Endothelial cell of umbilical vein (primary cell): ENCODE results near the gene WNT7B. TPM values are rescaled to one million over a fixed set of nuclear protein-coding genes. Genes with fewer than 3 reads are reported as not detected.

ENCODE experiments used
- BruUV-seq: library from RNA; stranded (reverse); fragments of 400-500 nt; replicated peaks from 2 replicates; lab custom pipeline; 2021; lab: Mats Ljungman, UMichigan
- CTCF ChIA-PET: fragments of 300-600, 350-600 bp; sonication (Branson Sonifier 250); formaldehyde crosslinking; loops from one replicate; lab custom pipeline; 2021; ENCODE audit warnings: antibody characterized with exemption, inconsistent platforms; lab: Charles Lee
- POLR2A ChIA-PET: fragments of 300-600, 350-600 bp; sonication (Branson Sonifier 250); formaldehyde crosslinking; loops from one replicate; lab custom pipeline; 2021; ENCODE audit warnings: antibody characterized with exemption, inconsistent platforms; lab: Charles Lee
- DNase-seq: peaks from one replicate; pipeline ENCODE4 v3.0.0-alpha.2; 2011; ENCODE audit warnings: low read depth, low spot score
- FAIRE-seq: peaks from 2 replicates; lab custom pipeline; 2011; peaks lifted over from hg19 to GRCh38; lab: Jason Lieb, UNC
- H2AFZ ChIP-seq: 2 replicates; pipeline ENCODE4 v1.6.0; 2012; ENCODE audit warnings: low read depth, low read length, control low read depth, inconsistent platforms
- H3K27ac ChIP-seq: 2 replicates; pipeline ENCODE4 v1.5.1; 2011; ENCODE audit warnings: low read depth, mild to moderate bottlenecking, control low read depth, low read length, moderate library complexity; ENCODE audit not compliant: insufficient read depth
- H3K27me3 ChIP-seq, 2 experiments: 2 replicates each; pipeline versions ENCODE4 v1.6.0 to v1.6.1; 2011; ENCODE audit warnings: low read length in 2 of 2, mixed read lengths in 1 of 2; ENCODE audit not compliant: control insufficient read depth in 2 of 2, insufficient read depth in 2 of 2
- H3K36me3 ChIP-seq, 2 experiments: 2 replicates in 1 of 2; 3 replicates in 1 of 2; pipeline ENCODE4 v1.5.1; 2011; ENCODE audit warnings: low read length in 2 of 2, mild to moderate bottlenecking in 1 of 2, moderate library complexity in 1 of 2; ENCODE audit not compliant: control insufficient read depth in 2 of 2, insufficient read depth in 2 of 2; ENCODE audit errors: extremely low read depth in 1 of 2
- H3K4me1 ChIP-seq: 3 replicates; pipeline ENCODE4 v1.5.1; 2011; ENCODE audit warnings: mild to moderate bottlenecking, low read length; ENCODE audit not compliant: control insufficient read depth, insufficient read depth; ENCODE audit errors: extremely low read depth
- H3K4me2 ChIP-seq: 2 replicates; pipeline ENCODE4 v1.6.1; 2011; ENCODE audit warnings: low read length, control low read depth, mixed read lengths; ENCODE audit not compliant: insufficient read depth
- H3K4me3 ChIP-seq, 3 experiments: fragments of 200-600 bp in 1 of 3; sonication (generic), shearing (Covaris generic) in 1 of 3; replicated peaks in 1 of 3; 2 replicates each; pipeline ENCODE4 v1.5.1; 2011 to 2016; ENCODE audit warnings: control low read depth in 3 of 3, low read length in 3 of 3, mild to moderate bottlenecking in 2 of 3, inconsistent platforms in 1 of 3, low read depth in 1 of 3, moderate library complexity in 1 of 3; ENCODE audit not compliant: insufficient read depth in 1 of 3
- H3K79me2 ChIP-seq: 2 replicates; pipeline ENCODE4 v1.6.0; 2012; ENCODE audit warnings: low read length, inconsistent platforms; ENCODE audit not compliant: control insufficient read depth, insufficient read depth
- H3K9ac ChIP-seq: replicated peaks from 2 replicates; pipeline ENCODE3; 2011; ENCODE audit warnings: low read length, control low read depth; ENCODE audit not compliant: insufficient read depth; ENCODE audit errors: extremely low read depth
- H3K9me1 ChIP-seq: replicated peaks from 3 replicates; pipeline ENCODE4 v1.6.0; 2011; ENCODE audit warnings: mild to moderate bottlenecking, low read length; ENCODE audit not compliant: control insufficient read depth, insufficient read depth; ENCODE audit errors: extremely low read depth
- H3K9me3 ChIP-seq: replicated peaks from 2 replicates; pipeline ENCODE4 v1.5.1; 2012; ENCODE audit warnings: low read length, inconsistent platforms; ENCODE audit not compliant: control insufficient read depth, insufficient read depth
- H4K20me1 ChIP-seq: replicated peaks from 2 replicates; pipeline ENCODE3; 2011; ENCODE audit warnings: mild to moderate bottlenecking, low read length; ENCODE audit not compliant: control insufficient read depth, insufficient read depth; ENCODE audit errors: extremely low read depth
- FOS ChIP-seq: IDR thresholded peaks from 2 replicates; pipeline ENCODE4 v1.6.1; 2011; ENCODE audit warnings: mild to moderate bottlenecking, low read length, moderate library complexity, borderline replicate concordance; ENCODE audit not compliant: insufficient read depth
- GATA2 ChIP-seq: IDR thresholded peaks from 2 replicates; pipeline ENCODE4 v1.7.0; 2011; ENCODE audit warnings: low read depth, mild to moderate bottlenecking, moderate library complexity, mixed read lengths, low read length; ENCODE audit not compliant: insufficient read length, insufficient read depth
- MAX ChIP-seq: IDR thresholded peaks from 2 replicates; pipeline ENCODE4 v1.6.1; 2011; ENCODE audit not compliant: insufficient read depth, insufficient read length
- MYC ChIP-seq: IDR thresholded peaks from one replicate; pipeline ENCODE4 v1.6.1; 2011; ENCODE audit warnings: mild to moderate bottlenecking, low read depth, low read length
- dilution Hi-C: fragments of 300-500 bp; cut with MboI; formaldehyde crosslinking; loops from one replicate; pipeline ENCODE4 v1.15.0; 2019; ENCODE audit warnings: low sequenced_read_pairs; ENCODE audit not compliant: extremely low pct_ligation_motif_present
- intact Hi-C: fragments of 100-400 bp; cut with micrococcal nuclease; formaldehyde crosslinking; loops from one replicate; pipeline ENCODE4 v1.10.0; 2022
- polyA plus RNA-seq, 4 experiments: library from polyadenylated mRNA; depleted of rRNA in 3 of 4; stranded (reverse) in 3 of 4; unstranded in 1 of 4; fragments of >200 nt; gene quantifications; 2 replicates each; pipeline versions ENCODE4 v1.2.1 to v1.2.3, GENCODE V29; 2011 to 2012; ENCODE audit warnings: missing spikeins in 1 of 4
- total RNA-seq: library from RNA; stranded (reverse); gene quantifications from 2 replicates; pipeline ENCODE4 v1.2.3, GENCODE V29; 2021

WNT7B gene
- total and polyA plus RNA-seq, 2 donors (not counting 3 experiments of a cell fraction or from before 2014, with no cell fraction given) = not detected

GRCh38 chr22:45923212-45923611 is 53.8 kb downstream of the WNT7B start:
- POLR2A ChIA-PET = no interaction called here
- BruUV-seq = no TSS peak
- Histone ChIP-seq H3K79me2 (no peaks in the 10 kb centered on the region), H3K36me3 (no peaks in the 10 kb centered on the region), H3K9me1 (no peaks in the 10 kb centered on the region), H3K4me3 (no peak overlapping the region), H3K4me2 (no peak overlapping the region), H4K20me1 (no peaks in the 10 kb centered on the region), H3K4me1 (no peaks in the 10 kb centered on the region), H2AFZ (no peak overlapping the region), H3K9me3 (no peaks in the 10 kb centered on the region), H3K27me3 (no peaks in the 10 kb centered on the region), H3K27ac (no peak overlapping the region), H3K9ac (no peak overlapping the region)
- DNase-seq (no peak), FAIRE-seq (no peak)
- CTCF ChIA-PET = no interaction called here
- intact Hi-C loops = no loop called here
- TF ChIP-seq MYC (no peak), GATA2 (no peak)
- dilution Hi-C loops = no loop called here

GRCh38 chr22:45922661-45923060 is 54.3 kb downstream of the WNT7B start:
- TF ChIP-seq MAX (no peak), FOS (no peak), GATA2 (no peak)
- Histone ChIP-seq H3K27me3 (no peaks in the 10 kb centered on the region), H3K9me1 (no peaks in the 10 kb centered on the region), H3K79me2 (no peaks in the 10 kb centered on the region), H3K9ac (no peak overlapping the region), H3K27ac (no peak overlapping the region), H3K4me1 (no peaks in the 10 kb centered on the region), H4K20me1 (no peaks in the 10 kb centered on the region), H3K4me2 (no peak overlapping the region), H3K4me3 (no peak overlapping the region), H3K36me3 (no peaks in the 10 kb centered on the region), H3K9me3 (no peaks in the 10 kb centered on the region), H2AFZ (no peak overlapping the region)
- no TSS peak for BruUV-seq
- ChIA-PET POLR2A (no interaction called here), CTCF (no interaction called here)
- intact Hi-C loops (no loop called here), dilution Hi-C loops (no loop called here)
- DNase-seq = no peak
- no peak for FAIRE-seq
